GM18502 (cell line): Measurements from ENCODE around the gene FAM53B.
"Not testable (repeated sequence)": the region's sequence is repeated elsewhere in the genome, so short reads cannot be mapped to it uniquely, and the experiment has no call there.

ENCODE experiments used
- ATAC-seq: cut with Tn5 transposase; IDR thresholded peaks from one replicate; pipeline ENCODE4 v1.9.1; 2021; ENCODE audit warnings: mild to moderate bottlenecking; ENCODE audit not compliant: unreplicated experiment, poor library complexity

The FAM53B gene

DNA sequence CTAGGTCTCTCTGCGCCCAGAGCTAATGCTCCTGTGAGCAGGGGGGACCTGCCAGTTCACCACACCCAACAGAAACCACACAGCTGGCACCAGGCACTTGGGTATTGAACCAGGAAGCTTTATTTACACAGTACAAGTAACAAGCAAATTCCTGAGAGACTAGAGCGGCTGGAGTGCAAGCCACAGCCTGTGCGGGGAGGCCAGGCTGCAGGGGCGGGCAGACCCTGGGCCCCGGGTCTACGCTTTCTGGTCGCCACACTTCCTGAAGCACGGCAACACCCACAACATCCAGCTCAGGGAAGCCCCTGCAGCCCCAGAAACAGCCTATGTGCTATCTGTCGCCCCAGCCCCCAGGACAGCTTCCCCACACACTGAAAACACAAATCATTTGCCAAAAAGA is 125.0 kb downstream of the FAM53B start:
- no peak for ATAC-seq

DNA sequence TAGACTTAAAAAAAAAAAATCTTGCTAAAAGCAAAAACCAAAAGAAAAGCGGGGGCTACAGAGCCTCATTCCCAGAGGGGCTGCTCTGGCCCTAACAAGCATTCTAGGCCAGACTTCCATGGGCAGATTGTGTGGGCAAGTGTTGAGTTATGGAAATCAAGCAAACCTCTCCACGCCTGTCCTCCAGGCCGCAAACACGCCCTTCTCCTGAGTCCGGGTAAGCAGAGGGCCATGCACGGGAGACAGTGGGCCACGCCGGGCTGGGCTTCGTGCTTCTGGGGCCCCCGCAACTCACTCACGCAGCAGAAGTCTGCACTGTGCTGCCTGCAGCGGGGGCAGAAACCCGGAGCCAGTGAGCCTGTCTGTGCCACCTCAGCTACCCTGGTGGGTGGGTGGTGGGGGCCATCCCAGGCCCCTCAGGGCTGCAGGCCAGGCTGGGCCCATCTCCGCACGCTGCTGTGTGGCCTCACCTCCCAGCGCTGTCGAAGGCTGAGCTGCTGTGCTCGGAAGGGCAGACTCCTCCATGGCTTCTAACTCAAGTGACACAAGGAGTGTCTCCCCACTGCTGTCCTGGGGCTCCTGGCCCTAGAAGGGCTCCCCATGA is 125.6 kb downstream of the FAM53B start:
- no peak for ATAC-seq

DNA sequence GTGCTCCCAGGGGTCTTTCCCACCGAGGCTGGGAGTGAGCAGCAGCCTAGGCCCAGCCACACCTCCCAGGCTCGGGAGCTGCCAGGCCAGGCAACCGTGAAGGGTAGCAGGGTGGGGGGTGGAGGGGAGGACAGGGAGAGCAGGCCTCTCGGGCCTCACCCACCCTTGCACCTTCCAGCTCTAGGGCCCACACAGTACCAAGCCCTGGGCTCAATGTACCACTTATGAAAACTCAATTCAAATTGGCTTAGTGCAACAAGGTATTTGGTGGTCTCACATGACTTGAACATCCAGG is 127.4 kb downstream of the FAM53B start:
- no peak for ATAC-seq

DNA sequence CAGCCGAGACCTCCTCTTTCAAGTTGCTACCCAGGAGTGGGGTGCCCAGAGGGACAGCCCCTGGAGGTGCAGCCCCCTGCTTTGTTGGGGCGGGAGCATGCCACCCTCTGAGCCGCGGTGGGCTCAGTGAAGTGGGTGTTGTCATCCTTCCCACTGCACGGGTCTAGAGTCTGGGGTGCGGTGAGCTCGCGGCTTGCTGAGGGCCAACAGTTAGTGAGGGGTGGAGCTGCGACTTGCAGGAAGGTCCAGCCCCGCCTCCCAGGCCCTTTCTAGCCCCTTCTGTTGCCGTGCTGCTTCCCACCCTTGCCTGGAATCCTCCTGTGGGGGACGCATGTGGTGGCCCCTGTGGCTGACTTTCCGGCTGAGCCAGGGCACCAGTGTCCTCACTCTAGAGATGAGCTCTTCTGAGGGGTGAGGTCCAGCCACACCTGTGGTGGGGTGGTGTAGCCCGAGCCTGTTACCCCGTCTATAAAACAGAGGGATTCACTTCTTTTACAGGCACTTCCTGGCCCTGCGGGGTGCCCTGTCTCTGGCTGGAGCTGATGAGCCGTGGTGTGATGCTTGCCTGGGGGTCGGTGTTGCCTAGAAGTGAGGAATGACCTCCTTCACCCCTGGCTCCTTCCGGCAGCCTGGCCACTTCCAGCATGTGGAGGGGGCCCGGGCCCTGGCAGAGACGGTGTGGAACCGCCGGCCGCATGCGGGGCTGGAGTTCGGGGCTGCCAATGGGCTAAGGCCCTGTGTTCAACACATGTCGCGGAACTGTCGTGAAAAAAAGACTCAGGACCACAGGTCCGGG is 127.9 kb downstream of the FAM53B start:
- ATAC-seq = no peak

DNA sequence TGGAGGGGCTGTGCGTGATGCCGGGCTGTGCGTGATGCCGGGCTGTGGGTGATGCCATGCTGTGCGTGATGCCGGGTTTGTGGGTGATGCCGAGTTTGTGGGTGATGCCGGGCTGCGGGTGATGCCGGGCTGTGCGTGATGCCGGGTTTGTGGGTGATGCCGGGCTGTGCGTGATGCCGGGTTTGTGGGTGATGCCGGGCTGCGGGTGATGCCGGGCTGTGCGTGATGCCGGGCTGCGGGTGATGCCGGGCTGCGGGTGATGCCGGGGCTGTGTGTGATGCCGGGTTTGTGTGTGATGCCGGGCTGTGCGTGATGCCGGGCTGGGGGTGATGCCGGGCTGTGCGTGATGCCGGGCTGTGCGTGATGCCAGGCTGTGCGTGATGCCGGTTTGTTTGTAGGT is 128.9 kb downstream of the FAM53B start:
- no peak for ATAC-seq

DNA sequence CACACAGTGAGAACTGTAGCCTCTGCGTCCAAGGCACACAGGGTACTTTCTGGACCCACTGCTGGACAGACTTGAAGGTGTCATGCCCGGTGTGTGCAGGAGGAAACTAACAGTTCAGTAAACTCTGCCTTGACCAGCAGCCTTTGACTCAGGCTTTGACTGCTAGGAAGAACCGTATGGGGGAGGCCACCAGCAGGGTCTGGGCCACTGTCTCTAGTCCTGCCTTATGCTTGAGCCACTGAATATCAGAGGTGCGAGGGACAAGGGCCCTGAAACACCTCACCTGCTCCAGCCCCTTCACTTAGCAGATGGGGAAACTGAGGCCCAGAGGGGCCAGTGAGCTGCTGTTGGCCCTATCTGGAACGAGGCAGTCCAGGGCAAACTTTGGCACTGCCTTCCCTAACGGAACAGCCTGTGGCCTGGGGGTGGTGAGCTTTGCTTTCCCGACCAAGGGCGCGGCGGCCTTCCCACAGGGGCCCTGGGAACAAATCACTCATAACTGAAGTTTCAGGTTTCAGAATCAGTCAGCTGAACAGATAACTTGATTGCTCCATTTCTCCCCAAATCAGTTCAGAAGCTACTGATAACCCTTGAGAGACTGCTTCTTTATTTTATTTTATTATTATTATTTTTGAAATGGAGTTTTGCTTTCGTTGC is 130.0 kb downstream of the FAM53B start:
- peak; percentile 74 for ATAC-seq

DNA sequence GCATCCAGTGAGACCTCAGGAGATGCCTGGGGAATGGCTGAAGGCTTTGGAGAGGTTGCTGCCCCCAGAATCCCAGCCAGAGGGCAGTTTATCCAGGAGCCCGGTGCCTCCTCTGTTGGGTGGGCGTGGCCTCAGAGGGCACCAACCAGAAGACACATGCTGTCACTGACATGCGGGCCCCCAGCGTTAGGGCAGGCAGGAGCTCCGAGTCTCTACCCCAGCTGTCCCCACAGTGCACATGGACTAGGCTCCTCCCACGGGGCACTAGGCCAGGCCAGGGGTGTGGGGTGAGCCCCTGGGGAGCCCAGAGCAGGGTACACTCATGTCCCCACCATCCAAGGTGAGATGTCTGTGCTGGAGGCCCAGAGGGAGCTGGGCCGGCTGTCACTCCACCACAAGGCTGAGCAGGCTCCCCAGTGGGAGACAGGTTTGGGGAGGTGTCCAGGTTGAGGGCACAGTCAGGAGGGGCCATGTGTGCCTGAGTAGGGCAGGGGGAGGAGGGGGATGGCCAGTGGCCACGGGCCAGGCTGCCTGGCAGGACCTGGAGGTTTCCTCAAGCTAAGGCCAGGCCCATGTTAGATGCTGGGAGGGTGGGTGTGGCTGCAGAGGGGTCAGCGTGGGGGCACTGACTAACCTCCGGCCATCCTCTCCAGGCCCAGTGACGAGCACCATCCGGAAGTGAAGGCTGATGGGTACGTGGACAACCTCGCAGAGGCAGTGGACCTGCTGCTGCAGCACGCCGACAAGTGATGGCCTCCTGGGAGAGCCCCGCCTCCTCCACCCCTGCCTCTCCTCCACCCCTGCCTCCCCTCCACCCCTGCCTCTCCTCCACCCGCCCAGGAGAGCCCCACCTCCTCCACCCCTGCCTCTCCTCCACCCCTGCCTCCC is 131.3 kb downstream of the FAM53B start:
- ATAC-seq = no peak

DNA sequence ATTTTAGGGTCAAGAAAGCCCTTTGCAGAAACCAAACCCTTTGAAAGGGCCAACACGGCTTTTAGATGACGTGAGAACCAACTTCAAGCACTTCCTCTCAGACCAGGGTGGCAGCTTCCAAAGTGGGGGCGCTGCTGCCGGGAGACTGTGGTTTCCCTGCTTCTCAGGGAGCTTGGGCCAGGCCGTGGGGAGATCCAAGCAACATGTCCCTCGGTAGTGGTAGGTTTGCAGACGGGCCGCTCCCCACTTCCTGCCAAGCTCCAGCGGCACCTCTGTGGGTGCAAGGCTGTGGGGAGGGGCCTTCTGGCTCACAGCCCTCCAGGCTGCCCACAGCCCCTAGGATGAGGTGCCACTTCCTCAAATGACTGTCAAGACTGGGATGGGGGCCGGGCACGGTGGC is 132.4 kb downstream of the FAM53B start:
- no peak for ATAC-seq

DNA sequence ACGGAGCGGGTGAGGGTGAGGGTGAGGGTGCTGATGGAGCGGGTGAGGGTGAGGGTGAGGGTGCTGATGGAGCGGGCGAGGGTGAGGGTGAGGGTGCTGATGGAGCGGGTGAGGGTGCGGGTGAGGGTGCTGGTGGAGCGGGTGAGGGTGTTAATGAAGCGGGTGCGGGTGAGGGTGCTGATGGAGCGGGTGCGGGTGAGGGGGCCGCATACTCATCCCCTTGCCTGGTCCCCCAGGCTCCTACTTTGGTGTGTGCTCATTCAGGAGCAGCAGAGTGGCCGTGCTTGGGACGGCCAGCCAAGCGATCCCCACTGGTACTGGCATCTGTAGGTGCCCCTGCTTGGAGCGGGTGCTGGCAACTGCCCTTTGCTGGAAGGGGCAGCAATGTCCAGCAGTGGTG is 133.3 kb downstream of the FAM53B start:
- ATAC-seq = not testable (repeated sequence)

DNA sequence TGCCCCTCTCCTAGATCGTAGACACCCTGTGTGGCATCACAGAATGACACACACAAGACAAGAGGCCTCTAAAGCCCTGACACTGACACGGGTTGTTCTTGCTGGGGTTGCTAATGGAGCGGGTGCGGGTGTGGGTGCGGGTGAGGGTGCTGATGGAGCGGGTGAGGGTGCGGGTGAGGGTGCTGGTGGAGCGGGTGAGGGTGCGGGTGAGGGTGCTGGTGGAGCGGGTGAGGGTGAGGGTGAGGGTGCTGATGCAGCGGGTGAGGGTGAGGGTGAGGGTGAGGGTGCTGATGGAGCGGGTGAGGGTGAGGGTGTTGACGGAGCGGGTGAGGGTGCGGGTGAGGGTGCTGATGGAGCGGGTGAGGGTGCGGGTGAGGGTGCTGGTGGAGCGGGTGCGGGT is 134.0 kb downstream of the FAM53B start:
- ATAC-seq = not testable (repeated sequence)

DNA sequence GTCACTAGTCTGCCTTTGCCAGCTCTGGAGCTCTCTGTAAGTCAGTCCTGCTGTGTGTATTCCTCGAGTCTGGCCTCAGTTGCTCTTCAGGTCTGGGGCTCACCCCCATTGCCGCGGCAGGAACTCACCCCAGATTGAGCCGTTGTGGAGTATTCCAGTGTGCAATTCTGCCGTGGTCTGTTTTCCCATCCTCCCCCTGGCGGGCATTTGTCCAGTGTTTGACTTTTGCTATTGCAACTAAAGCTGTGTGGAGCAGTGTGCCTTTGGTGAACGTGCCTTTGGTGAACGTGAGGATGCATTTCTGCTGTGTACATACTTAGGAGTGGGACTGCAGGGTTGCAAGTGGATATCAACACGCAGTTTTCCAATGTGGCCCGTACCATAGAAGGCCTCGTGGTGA is 134.5 kb downstream of the FAM53B start:
- no peak for ATAC-seq

DNA sequence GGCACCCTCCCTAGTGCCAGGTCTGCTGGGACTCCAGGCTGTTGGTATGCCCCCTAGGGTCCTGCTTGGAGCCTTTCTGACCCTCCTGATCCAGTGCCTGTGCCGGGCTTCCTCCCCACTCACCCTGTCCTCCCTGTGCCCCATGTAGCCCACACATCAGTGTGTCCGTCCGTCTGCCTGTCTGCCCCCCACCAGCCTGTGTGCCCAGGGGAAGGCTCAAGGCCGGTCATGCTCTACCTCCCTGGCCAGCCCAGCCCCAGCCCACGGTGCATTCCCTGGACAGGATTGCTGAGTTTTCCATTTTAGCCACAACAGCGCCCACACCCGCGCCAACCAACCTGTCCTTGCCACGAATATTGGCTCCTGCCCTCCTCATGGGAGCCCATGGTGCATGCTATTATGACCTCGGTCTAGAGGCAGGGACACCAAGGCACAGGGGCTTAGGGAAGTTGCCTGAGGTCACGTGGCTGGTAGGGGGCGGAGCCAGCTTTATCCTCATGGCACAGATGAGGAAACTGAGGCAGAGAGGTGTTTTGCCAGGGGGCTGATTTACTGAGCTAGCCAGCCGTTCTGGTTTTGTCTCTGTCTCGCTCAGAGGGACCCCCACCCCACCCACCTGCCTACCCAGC is 136.0 kb downstream of the FAM53B start:
- no peak for ATAC-seq

DNA sequence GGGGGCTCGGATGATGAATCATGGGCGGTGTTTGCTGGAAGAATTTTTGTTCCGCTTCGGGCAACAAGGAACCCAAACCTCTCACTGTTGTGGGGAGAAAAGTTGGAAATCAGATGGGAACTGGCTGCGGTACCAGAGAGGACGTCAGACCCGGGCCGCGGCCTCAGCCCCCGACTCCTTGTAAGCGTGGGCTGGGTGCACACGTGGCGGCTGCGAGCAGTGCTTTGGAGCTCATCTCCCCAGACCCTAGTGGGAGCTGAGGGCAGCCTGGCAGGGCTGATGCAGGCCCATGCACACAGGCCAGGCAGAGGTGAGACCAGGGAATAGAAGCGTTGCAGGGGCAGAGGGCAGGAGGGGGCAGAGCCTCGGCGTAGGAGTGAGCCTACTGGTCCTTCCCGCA is 136.5 kb downstream of the FAM53B start:
- ATAC-seq = no peak

DNA sequence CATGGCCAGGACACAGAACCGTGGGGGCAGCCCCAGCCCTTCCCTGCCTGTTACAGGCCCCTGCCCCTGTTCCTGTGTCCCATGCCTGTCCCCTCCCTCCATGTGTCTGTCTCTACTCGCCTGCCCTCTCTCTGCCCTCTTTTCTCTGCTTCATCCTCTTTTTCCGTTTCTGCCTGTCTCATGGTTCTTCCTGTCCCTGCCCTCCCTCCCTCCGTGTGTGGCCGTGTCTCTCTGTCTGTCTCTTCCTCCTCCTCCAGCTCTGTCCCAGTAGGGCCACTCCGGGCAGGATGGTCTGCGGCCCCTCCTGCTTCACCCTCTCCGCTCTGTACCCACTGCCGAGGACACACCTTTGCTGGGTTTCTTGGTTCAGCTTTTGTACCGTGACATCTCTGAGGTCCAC is 137.4 kb downstream of the FAM53B start:
- ATAC-seq = no peak

DNA sequence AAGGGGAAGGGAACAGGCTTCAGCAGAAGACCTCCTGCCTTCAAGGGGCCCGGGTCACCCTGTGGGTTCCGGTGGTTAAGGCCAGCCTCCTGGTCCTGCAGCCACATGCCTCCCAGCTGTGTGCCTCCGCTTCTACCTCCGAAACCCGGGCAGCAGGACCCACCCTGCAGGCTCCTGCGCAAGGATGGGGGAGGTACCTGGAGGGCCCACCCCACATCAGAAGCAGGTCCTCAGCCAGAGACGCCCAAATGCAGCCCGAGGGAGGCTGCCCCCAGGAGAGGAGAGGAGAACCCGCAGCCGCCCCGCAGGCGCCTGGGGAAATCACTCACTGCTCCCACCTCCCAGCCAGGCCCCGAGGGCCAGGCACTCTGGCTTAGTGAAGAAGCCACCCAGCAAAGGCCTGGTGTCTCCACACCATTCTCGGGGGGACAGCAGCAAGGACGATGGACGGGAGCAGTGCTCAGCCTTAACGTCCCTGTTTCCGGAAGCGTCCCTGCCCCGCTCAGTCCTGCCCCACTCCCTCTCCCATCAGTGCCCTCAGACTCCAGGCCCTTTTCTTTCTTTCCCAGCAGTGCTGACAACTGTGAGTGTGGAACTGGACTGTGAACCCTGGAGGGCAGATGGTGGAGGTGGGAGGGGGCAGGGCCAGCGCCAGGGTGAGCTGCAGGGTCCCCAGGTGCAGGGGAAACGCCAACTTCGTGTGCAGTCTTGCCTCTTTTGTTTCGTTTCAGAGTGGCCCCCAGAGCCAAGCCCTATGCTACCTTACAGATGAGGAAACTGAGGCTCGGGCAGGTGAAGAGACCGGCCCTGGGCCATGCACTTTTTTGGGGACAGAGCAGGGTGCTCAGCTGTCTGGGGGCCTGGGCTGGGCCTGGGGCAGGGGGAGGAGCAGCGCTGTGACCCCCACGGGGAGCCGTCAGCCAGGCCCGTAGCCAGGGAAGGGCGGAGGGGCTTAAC is 138.0 kb downstream of the FAM53B start:
- no peak for ATAC-seq

DNA sequence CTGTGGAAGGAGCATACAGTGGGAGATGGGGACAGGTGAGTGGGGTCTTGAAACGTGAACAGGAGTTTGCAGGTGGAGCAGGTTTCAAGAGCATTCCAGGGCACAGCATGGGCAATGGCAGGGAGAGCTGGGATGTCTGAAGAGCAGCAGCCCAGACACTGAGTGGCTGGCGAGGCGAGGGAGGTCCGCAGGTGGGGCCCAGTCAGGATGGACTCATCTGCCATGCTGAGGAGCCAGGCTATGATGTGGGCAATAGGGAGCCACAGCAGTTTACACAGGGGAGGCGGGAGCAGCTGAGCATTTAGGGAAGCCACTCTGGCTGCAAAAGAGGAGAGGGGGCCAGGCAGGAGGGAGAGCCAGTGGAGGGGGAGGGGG is 138.7 kb downstream of the FAM53B start:
- no peak for ATAC-seq

DNA sequence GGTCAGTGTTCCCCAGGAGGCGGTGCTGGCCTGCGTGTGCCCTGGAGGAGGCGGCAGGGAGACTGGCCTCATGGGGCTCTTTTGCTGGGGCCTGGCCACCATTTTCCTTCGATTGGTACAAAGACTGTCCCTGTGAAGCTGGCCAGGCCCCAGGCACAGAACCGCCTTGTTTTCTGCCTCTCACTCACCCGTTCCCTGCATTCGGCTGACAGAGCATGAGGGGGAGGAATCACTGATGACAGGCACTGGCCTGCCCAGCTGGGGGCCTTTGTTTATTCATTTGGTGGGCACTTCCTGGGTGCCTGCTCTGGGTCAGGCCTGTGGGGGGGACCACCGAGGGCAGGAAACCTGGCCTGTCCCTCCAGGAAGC is 139.2 kb downstream of the FAM53B start:
- ATAC-seq = no peak

DNA sequence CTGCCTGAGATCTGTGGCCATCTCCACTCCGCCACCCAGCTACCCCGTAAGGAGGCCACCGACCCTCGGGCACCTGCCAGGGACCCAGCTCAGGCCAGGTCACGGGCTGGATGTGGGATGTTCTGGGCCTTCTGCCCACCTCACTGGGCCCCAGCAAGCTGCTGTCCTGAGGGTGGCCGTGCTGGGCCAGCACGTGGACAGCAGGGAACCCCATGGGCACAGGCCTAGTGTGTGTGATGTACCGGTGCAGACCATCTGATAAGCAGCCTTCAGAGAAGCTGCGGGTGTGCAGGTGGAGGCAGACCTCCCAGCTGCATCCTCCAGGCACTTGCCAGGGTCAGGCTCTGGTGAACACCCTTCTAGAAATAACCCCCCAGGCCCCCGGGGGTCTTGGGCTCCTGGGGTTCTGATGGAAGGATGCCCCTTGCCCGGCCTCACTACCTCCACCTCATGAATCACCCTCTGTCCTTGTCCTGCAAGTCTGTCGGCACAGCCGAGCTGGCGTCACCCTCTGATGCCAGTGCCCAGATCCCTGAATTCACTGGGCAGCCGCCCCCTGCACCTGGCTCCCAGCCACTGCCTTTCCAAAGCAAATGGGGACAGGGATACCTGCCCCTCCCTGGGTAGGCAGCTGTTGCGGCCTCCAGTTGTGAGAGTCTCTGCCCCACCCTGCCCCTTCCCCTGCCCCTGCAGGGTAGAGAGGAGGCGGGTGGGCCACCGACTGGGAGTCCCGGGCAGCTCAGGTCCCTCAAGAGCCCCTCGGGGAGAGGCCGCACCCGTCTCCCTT is 139.8 kb downstream of the FAM53B start:
- no peak for ATAC-seq
